ENCODE data around the gene BHLHE23.

The BHLHE23 gene

DNA sequence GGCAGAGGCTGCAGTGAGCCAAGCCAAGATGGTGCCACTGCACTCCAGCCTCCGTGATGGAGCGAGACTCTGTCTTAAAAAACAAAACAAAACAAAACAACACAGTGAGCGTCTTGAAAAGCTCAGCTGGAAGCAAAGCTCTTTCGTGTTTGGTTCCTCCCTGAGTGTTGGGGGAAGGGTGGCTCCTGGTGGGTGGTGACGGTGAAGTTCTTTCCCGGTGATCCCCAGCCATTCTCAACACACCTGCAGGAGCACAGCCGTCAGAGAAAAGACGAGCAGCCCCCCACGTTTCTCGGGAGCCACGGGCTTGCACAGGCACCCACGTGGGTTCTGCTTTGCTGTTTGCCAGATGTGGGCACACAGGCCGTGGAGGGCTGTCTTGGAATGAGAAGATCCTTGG, 3.2 kb downstream of the BHLHE23 start:
- Histone ChIP-seq H3K27me3 (ENCODE audit: control insufficient read depth, insufficient read depth, low read length) (peaks cover 13% of the 10 kb centered on the region), H3K27ac (no peak overlapping the region)
- TF ChIP-seq, protein P1, sequence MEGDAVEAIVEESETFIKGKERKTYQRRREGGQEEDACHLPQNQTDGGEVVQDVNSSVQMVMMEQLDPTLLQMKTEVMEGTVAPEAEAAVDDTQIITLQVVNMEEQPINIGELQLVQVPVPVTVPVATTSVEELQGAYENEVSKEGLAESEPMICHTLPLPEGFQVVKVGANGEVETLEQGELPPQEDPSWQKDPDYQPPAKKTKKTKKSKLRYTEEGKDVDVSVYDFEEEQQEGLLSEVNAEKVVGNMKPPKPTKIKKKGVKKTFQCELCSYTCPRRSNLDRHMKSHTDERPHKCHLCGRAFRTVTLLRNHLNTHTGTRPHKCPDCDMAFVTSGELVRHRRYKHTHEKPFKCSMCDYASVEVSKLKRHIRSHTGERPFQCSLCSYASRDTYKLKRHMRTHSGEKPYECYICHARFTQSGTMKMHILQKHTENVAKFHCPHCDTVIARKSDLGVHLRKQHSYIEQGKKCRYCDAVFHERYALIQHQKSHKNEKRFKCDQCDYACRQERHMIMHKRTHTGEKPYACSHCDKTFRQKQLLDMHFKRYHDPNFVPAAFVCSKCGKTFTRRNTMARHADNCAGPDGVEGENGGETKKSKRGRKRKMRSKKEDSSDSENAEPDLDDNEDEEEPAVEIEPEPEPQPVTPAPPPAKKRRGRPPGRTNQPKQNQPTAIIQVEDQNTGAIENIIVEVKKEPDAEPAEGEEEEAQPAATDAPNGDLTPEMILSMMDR (IDR thresholded peaks at IDR 0.05) = no peak

DNA sequence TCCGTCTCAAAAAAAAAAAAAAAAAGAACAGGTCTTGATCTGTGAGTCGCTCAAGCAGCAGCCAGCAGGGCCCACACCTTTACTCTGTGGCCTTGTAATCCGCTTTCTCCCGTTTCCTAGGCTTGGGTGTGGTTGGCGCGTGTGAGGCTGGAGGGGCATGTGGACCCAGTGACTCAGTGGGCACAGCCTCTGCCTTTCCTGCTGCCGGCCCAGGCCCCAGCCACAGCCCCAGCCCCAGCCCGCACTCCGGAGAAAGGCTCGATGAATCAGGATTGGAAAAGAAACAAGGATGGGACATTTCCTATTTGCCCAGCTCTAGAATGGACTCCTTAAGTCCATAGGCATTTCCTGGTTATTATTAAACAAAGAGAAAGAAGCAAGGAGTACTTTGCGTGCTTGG, 4.3 kb downstream of the BHLHE23 start:
- Histone ChIP-seq H3K4me2 (ENCODE audit: low read length) (no peak overlapping the region), H2AFZ (no peak overlapping the region), H3K4me1 (no peaks in the 10 kb centered on the region), H3K4me3 (ENCODE audit: low read depth, low read length) (no peak overlapping the region), H3K9ac (no peak overlapping the region), H3K27ac (no peak overlapping the region), H3K79me2 (no peaks in the 10 kb centered on the region), H3K9me3 (ENCODE audit: control insufficient read depth, low read length) (no peaks in the 10 kb centered on the region), H3K27me3 (ENCODE audit: control insufficient read depth, insufficient read depth, low read length) (peaks cover 8% of the 10 kb centered on the region), H3K36me3 (ENCODE audit: control insufficient read depth, insufficient read depth, low read length) (no peaks in the 10 kb centered on the region)
- TF ChIP-seq, protein P1 (IDR thresholded peaks at IDR 0.05) = no peak

More for the DNA sequence above, 3.2 kb downstream of the BHLHE23 start:
- Histone ChIP-seq H3K4me3 (ENCODE audit: low read depth, low read length) (no peak overlapping the region), H3K9me3 (ENCODE audit: control insufficient read depth, low read length) (no peaks in the 10 kb centered on the region), H3K9ac (no peak overlapping the region), H3K4me2 (ENCODE audit: low read length) (no peak overlapping the region), H3K79me2 (no peaks in the 10 kb centered on the region), H2AFZ (no peak overlapping the region), H3K4me1 (no peaks in the 10 kb centered on the region), H3K36me3 (ENCODE audit: control insufficient read depth, insufficient read depth, low read length) (no peaks in the 10 kb centered on the region)

DNA sequence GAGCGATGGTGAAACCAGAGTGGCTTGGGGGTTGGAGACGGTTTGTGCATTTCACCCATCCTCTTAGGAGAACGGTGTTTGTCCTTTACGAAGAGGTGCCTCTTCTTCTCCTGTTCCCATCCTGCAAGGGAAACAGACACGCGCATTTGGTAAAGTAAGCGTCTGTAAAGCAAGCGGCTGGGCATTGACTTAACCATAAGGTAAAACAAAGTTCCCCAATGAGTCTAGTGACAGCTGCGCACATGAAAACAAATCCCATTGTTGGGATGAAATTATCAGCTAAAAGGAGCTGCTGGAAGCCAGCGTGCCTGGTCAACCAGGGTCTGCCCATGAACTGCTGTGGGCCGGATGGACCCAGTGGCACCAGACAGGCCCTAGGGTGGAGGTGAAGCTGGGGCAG, 5.8 kb downstream of the BHLHE23 start:
- Histone ChIP-seq H3K79me2 (no peaks in the 10 kb centered on the region), H3K27ac (no peak overlapping the region), H3K36me3 (ENCODE audit: control insufficient read depth, insufficient read depth, low read length) (no peaks in the 10 kb centered on the region), H3K9ac (no peak overlapping the region), H3K9me3 (ENCODE audit: control insufficient read depth, low read length) (no peaks in the 10 kb centered on the region), H3K4me1 (no peaks in the 10 kb centered on the region), H3K4me2 (ENCODE audit: low read length) (no peak overlapping the region), H3K4me3 (ENCODE audit: low read depth, low read length) (no peak overlapping the region), H3K27me3 (ENCODE audit: control insufficient read depth, insufficient read depth, low read length) (no peaks in the 10 kb centered on the region), H2AFZ (no peak overlapping the region)
- TF ChIP-seq, protein P1 (IDR thresholded peaks at IDR 0.05) = no peak

DNA sequence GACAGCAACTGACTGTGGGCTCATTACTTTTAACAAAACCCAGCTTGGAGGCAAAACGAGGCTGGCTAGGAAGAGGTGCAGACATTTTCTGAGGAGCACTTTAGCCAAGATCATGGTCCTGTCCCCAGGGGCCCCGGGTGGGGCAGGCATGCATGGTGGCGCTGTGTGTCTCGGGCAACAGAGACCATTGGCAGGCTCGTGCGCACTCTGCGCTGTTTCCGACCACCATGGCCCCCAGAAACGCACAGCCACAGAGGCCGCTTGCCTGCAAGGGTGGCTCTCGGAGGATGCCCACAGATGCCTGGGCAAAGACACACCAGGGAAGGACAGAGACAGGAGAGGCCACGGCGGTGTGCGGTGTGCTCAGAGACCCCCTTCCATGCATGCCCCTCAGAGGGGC, 6.7 kb downstream of the BHLHE23 start:
- H3K79me2 ChIP-seq = no peaks in the 10 kb centered on the region
- no peak overlapping the region for H3K4me2 ChIP-seq (ENCODE audit: low read length)
- no peak overlapping the region for H3K4me3 ChIP-seq (ENCODE audit: low read depth, low read length)
- TF ChIP-seq, protein P1 (IDR thresholded peaks at IDR 0.05) = no peak
- no peaks in the 10 kb centered on the region for H3K4me1 ChIP-seq
- H3K9me3 ChIP-seq (ENCODE audit: control insufficient read depth, low read length) = no peaks in the 10 kb centered on the region
- no peak overlapping the region for H3K27ac ChIP-seq
- H3K27me3 ChIP-seq (ENCODE audit: control insufficient read depth, insufficient read depth, low read length) = no peaks in the 10 kb centered on the region
- H3K9ac ChIP-seq = no peak overlapping the region
- no peaks in the 10 kb centered on the region for H3K36me3 ChIP-seq (ENCODE audit: control insufficient read depth, insufficient read depth, low read length)
- no peak overlapping the region for H2AFZ ChIP-seq

DNA sequence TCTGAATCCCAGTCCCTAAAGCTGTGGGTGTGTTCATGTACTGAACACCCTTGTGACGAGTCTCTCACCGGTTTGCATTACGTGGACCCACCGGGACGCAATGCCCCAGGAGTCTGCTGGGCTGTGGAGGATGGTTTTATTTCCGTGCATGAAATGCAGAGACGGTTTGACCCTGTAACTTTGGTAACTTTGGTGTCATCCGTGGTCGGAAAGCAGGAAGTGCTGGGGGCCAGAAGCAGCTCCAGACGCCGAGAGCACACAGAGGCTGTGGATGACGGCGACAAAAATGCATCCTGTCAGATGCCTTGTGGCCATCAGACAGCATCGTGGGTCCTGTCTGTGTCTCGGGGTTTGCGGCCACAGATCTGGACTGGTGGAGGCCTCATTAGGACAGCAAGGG, 7.2 kb downstream of the BHLHE23 start:
- Histone ChIP-seq H3K27ac (no peak overlapping the region), H3K27me3 (ENCODE audit: control insufficient read depth, insufficient read depth, low read length) (no peaks in the 10 kb centered on the region), H3K9ac (no peak overlapping the region), H3K9me3 (ENCODE audit: control insufficient read depth, low read length) (no peaks in the 10 kb centered on the region), H3K36me3 (ENCODE audit: control insufficient read depth, insufficient read depth, low read length) (no peaks in the 10 kb centered on the region), H2AFZ (no peak overlapping the region), H3K4me1 (no peaks in the 10 kb centered on the region), H3K79me2 (no peaks in the 10 kb centered on the region), H3K4me2 (ENCODE audit: low read length) (no peak overlapping the region), H3K4me3 (ENCODE audit: low read depth, low read length) (no peak overlapping the region)
- TF ChIP-seq, protein P1 (IDR thresholded peaks at IDR 0.05) = no peak
